T-cell (primary cell): ENCODE measurements around the gene MAP4K4. TPM values are rescaled to one million over a fixed set of nuclear protein-coding genes. Genes with fewer than 3 reads are reported as not detected.

Experiments
- ATAC-seq, 4 experiments: fragments of 200-7000 bp in 3 of 4; fragments of 150-1000 bp in 1 of 4; cut with Tn5 transposase; replicated peaks in 1 of 4; 1 replicate in 3 of 4; 2 replicates in 1 of 4; pipeline ENCODE4 v1.10.0; 2021; ENCODE audit warnings: moderate library complexity in 3 of 4, mild to moderate bottlenecking in 2 of 4, moderate number of reproducible peaks in 1 of 4
- CTCF ChIA-PET, 2 donors: fragments of 300-600 bp; sonication (Branson Sonifier 250); formaldehyde crosslinking; loops; one replicate each; lab custom pipeline; 2022; ENCODE audit warnings: antibody characterized with exemption in 2 of 2; lab: Charles Lee
- POLR2A ChIA-PET, 2 donors: fragments of 300-600 bp; sonication (Branson Sonifier 250); formaldehyde crosslinking; loops; one replicate each; lab custom pipeline; 2022; ENCODE audit warnings: antibody characterized with exemption in 2 of 2; lab: Charles Lee
- DNase-seq, 35 experiments: peaks; one replicate each; pipeline versions ENCODE4 v3.0.0 to v3.0.0-alpha.2; 2013 to 2023
- H3K27ac ChIP-seq: one replicate; pipeline ENCODE4 v1.5.1; 2013; ENCODE audit warnings: low read length
- H3K27me3 ChIP-seq, 2 experiments: replicated peaks in 1 of 2; 1 replicate in 1 of 2; 2 replicates in 1 of 2; pipeline versions ENCODE4 v1.6.1 to v1.7.0; 2013; ENCODE audit warnings: low read length in 1 of 2, mixed read lengths in 1 of 2; ENCODE audit not compliant: control insufficient read depth in 2 of 2, insufficient read depth in 2 of 2; ENCODE audit errors: extremely low read depth in 1 of 2
- H3K36me3 ChIP-seq, 2 donors: 1 replicate in 1 of 2; 2 replicates in 1 of 2; pipeline versions ENCODE4 v1.6.1 to v1.7.0; 2013; ENCODE audit warnings: low read length in 1 of 2; ENCODE audit not compliant: control insufficient read depth in 2 of 2, insufficient read depth in 1 of 2; ENCODE audit errors: extremely low read depth in 1 of 2
- H3K4me1 ChIP-seq, 2 experiments: 1 replicate in 1 of 2; 2 replicates in 1 of 2; pipeline versions ENCODE4 v1.6.1 to v1.7.0; 2013; ENCODE audit warnings: low read length in 2 of 2, mixed read lengths in 1 of 2; ENCODE audit not compliant: insufficient read depth in 2 of 2, control insufficient read depth in 1 of 2; ENCODE audit errors: extremely low read depth in 1 of 2
- H3K4me3 ChIP-seq, 2 donors: 1 replicate in 1 of 2; 2 replicates in 1 of 2; pipeline versions ENCODE4 v1.5.1 to v1.7.0; 2013; ENCODE audit warnings: mild to moderate bottlenecking in 2 of 2, low read length in 1 of 2, moderate library complexity in 1 of 2; ENCODE audit not compliant: control insufficient read depth in 1 of 2; ENCODE audit errors: extremely low read depth in 1 of 2
- H3K9me3 ChIP-seq: 2 replicates; pipeline ENCODE4 v1.7.0; 2013
- H3K27ac Mint-ChIP-seq, 2 donors: one replicate each; pipeline ENCODE4 v1.8.0; 2020 to 2021; ENCODE audit warnings: mild to moderate bottlenecking in 2 of 2, mixed read lengths in 2 of 2
- H3K27me3 Mint-ChIP-seq, 2 donors: one replicate each; pipeline ENCODE4 v1.8.0; 2021 to 2022; ENCODE audit warnings: mixed read lengths in 2 of 2
- H3K36me3 Mint-ChIP-seq: one replicate; pipeline ENCODE4 v1.8.0; 2021; ENCODE audit warnings: mixed read lengths
- H3K4me1 Mint-ChIP-seq, 3 donors: one replicate each; pipeline ENCODE4 v1.8.0; 2020 to 2022; ENCODE audit warnings: mixed read lengths in 3 of 3, mild to moderate bottlenecking in 1 of 3
- H3K4me3 Mint-ChIP-seq, 3 donors: one replicate each; pipeline ENCODE4 v1.8.0; 2020 to 2022; ENCODE audit warnings: mild to moderate bottlenecking in 3 of 3, mixed read lengths in 3 of 3, moderate library complexity in 3 of 3
- H3K9me3 Mint-ChIP-seq, 3 donors: one replicate each; pipeline ENCODE4 v1.8.0; 2020 to 2022; ENCODE audit warnings: mixed read lengths in 3 of 3
- WGBS: methylation state at CpG from one replicate; pipeline ENCODE4 v1.1.5; 2013; ENCODE audit warnings: missing lambda C conversion rate; ENCODE audit not compliant: insufficient coverage; 5-methylcytosine and 5-hydroxymethylcytosine counted together
- total RNA-seq, 35 experiments: library from RNA in 6 of 35; stranded (reverse) in 6 of 35; fragments of 120-200 nt in 1 of 35; gene quantifications; one replicate each; pipeline versions ENCODE4 v1.2.1 to v1.2.4 and lab custom pipeline; 2013 to 2026

Gene MAP4K4
- total RNA-seq, 5 donors from 2014 or later (not counting 1 experiment from before 2014, with no cell fraction given) = 84.2 to 148 (median 93.2) TPM

- Mint-ChIP-seq H3K27ac (peak overlapping the region in 1 of 2 donors; percentile 93), H3K4me3 (peak overlapping the region; percentile 74 to 83 (median 82)), H3K4me1 (peaks cover 68 to 74% (median 70%) of the 10 kb centered on the region in 3 donors), H3K36me3 (peaks cover 6% of the 10 kb centered on the region), H3K9me3 (peaks cover 0 to 5% (median 0%) of the 10 kb centered on the region in 3 donors), H3K27me3 (no peaks in the 10 kb centered on the region)
- CTCF ChIA-PET = interaction anchor here in 1 of 2 donors (0.7 to 1.4 kb wide), 6 partner anchors 17 to 316 kb away, joined by 3 to 5 read pairs (median 3); partner anchors contain the start of gene CREG2
- Histone ChIP-seq H3K27me3 (no peaks in the 10 kb centered on the region), H3K4me1 (peaks cover 57 to 61% of the 10 kb centered on the region in 2 experiments), H3K4me3 (peak overlapping the region; percentile 28 to 45), H3K9me3 (no peaks in the 10 kb centered on the region), H3K27ac (peak overlapping the region; percentile 68), H3K36me3 (no peaks in the 10 kb centered on the region)
- 15% methylated on average over 1 of the region's 1 CpG for WGBS
- ATAC-seq = peak; percentile 35 to 59 (median 40)
- peak in 3 of 35 experiments; percentile 27 to 57 (median 29) for DNase-seq
- POLR2A ChIA-PET = interaction anchor here (0.6 to 1.0 kb wide), 3 partner anchors 14 to 121 kb away, joined by 3 to 4 read pairs (median 4); no protein-coding TSS in a partner anchor
These were observed 6.5 kb downstream of the MAP4K4 start for GRCh38 chr2:101704046-101704466.

DNA sequence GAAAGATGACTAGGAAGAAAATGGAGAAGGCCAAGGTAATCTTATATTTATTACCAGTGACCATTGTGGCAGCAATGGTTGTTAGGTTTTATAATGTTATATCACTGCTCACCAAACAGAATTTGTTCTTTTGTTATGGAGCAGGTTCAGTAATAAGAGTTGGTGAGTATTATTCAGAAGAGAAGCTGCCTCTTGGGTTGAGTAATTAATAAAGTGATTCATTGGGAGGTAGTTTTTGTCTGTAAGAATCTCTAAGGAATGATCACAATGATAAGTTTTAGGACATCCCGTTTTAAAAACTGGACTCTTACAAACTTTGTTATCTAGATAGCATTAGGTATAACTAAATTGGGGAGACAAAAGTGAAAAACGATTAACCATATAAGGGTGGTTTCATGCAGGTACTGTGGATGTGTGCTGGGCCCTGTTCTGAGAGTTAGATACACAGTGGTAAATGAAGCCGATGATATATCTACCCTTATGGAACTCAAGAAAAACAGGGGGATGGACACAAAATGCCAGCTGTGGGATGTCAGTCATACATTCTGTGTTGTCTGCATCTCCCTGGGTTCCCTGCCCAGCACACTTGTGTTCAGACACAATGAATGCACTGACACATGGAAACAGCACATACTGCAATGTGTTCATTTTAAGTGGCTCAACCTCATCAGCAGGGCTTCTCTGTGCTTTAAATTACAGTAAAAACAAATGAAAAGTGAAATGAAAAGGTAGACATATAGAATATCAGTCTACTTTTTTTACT is 7.5 kb downstream of the MAP4K4 start:
- DNase-seq (no peak), ATAC-seq (no peak)
- WGBS = 60% methylated on average over 1 of the region's 3 CpGs
- Mint-ChIP-seq H3K27ac (peak overlapping the region in 1 of 2 donors; percentile 93), H3K27me3 (no peaks in the 10 kb centered on the region), H3K36me3 (peaks cover 6% of the 10 kb centered on the region), H3K4me1 (peaks cover 76 to 81% (median 78%) of the 10 kb centered on the region in 3 donors), H3K4me3 (peak overlapping the region; percentile 44 to 82 (median 74)), H3K9me3 (peaks cover 0 to 5% (median 0%) of the 10 kb centered on the region in 3 donors)
- CTCF ChIA-PET = interaction anchor here in 1 of 2 donors (0.6 to 1.4 kb wide), 6 partner anchors 12 to 317 kb away, joined by 3 to 7 read pairs (median 3); partner anchors contain the start of gene CREG2
- Histone ChIP-seq H3K4me3 (no peak overlapping the region), H3K27me3 (no peaks in the 10 kb centered on the region), H3K9me3 (no peaks in the 10 kb centered on the region), H3K27ac (peak overlapping the region; percentile 39), H3K36me3 (no peaks in the 10 kb centered on the region), H3K4me1 (peaks cover 63 to 64% of the 10 kb centered on the region in 2 experiments)
- POLR2A ChIA-PET = interaction anchor here (0.6 to 1.0 kb wide), 2 partner anchors 13 to 1052 kb away, joined by 3 to 4 read pairs; no protein-coding TSS in a partner anchor

DNA sequence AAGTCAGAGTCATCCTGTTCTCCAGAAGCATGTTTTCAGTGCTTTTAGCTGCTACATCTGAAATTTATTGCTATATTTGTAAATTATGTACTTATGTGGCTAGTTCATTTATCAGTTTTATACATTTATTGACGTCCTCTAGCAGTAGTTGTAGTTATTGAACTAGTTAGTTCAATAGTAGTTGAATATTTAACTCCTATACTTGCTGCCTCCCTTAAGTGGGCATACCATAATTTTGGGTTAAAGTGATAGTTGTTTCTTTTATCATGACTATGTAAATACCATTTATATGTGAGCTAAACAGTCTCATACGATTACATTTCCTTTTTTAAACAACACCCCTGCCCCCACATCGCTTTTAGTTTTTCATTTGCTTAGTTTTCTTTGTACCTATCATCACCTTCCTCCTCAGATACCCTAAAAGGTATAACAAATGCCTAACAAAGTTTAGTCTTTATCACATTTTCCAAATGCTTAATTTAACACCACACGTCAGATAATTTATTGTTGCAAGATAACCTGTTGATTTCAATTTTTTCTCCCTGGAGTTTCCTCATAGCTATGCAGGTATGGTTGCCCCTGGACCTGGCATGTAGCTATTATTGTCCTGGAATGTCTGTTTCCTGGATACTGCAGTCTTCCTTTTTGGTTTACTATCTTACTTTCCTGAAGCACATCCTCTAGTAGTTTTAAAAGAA is 8.8 kb downstream of the MAP4K4 start:
- peak overlapping the region; percentile 29 to 74 (median 40) for H3K4me3 Mint-ChIP-seq
- H3K36me3 Mint-ChIP-seq = peaks cover 3% of the 10 kb centered on the region
- peak overlapping the region; percentile 68 for H3K27ac ChIP-seq
- no peak for ATAC-seq
- peaks cover 89 to 90% (median 90%) of the 10 kb centered on the region in 3 donors for H3K4me1 Mint-ChIP-seq
- CTCF ChIA-PET = interaction anchor here in 1 of 2 donors (0.6 to 1.2 kb wide), 2 partner anchors 11 to 51 kb away, joined by 3 to 6 read pairs; no protein-coding TSS in a partner anchor
- 6% methylated on average over 2 of the region's 4 CpGs for WGBS
- H3K9me3 Mint-ChIP-seq = peaks cover 0 to 5% (median 0%) of the 10 kb centered on the region in 3 donors
- H3K27me3 Mint-ChIP-seq = no peaks in the 10 kb centered on the region
- H3K27me3 ChIP-seq = no peaks in the 10 kb centered on the region
- peaks cover 68 to 73% of the 10 kb centered on the region in 2 experiments for H3K4me1 ChIP-seq
- H3K9me3 ChIP-seq = no peaks in the 10 kb centered on the region
- H3K36me3 ChIP-seq = no peaks in the 10 kb centered on the region
- POLR2A ChIA-PET = interaction anchor here in 1 of 2 donors (1.1 kb wide), 1 partner anchor 14 kb away, joined by 3 read pairs; no protein-coding TSS in a partner anchor
- H3K27ac Mint-ChIP-seq = peak overlapping the region in 1 of 2 donors; percentile 93
- DNase-seq = no peak
- no peak overlapping the region for H3K4me3 ChIP-seq

DNA sequence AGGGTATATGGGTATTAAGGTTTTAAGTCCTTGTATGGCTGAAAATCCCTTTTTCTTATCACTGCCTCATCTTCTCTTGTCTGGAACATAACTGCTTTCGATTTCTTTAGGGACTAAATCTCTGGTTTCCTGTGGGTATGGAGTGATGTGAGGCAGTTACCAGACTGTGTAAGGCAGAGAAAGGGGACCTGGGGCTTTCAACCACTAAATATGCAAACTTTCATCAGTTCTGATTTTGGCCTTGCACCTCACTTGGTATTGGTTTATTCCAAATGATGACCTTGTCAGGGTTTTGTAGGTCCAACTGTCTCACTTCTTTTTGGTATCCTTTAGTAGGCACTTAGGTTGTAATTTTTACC is 9.3 kb downstream of the MAP4K4 start:
- DNase-seq (peak in 3 of 35 experiments; percentile 25 to 74 (median 38)), ATAC-seq (peak; percentile 30 to 84 (median 40))
- peak overlapping the region; percentile 29 to 74 (median 40) for H3K4me3 Mint-ChIP-seq
- H3K27ac Mint-ChIP-seq = peak overlapping the region in 1 of 2 donors; percentile 93
- Histone ChIP-seq H3K36me3 (no peaks in the 10 kb centered on the region), H3K4me3 (no peak overlapping the region), H3K4me1 (peaks cover 67 to 73% of the 10 kb centered on the region in 2 experiments), H3K9me3 (no peaks in the 10 kb centered on the region), H3K27ac (peak overlapping the region; percentile 68), H3K27me3 (no peaks in the 10 kb centered on the region)
- H3K27me3 Mint-ChIP-seq = no peaks in the 10 kb centered on the region
- ChIA-PET POLR2A (interaction anchor here (0.6 to 1.1 kb wide), 3 partner anchors 12 to 127 kb away, joined by 3 to 8 read pairs (median 6); no protein-coding TSS in a partner anchor), CTCF (interaction anchor here in 1 of 2 donors (0.6 kb wide), 1 partner anchor 11 kb away, joined by 4 read pairs; no protein-coding TSS in a partner anchor)
- H3K36me3 Mint-ChIP-seq = no peaks in the 10 kb centered on the region
- peaks cover 89 to 94% (median 94%) of the 10 kb centered on the region in 3 donors for H3K4me1 Mint-ChIP-seq
- peaks cover 0 to 5% (median 0%) of the 10 kb centered on the region in 3 donors for H3K9me3 Mint-ChIP-seq
- WGBS = no CpG with 5 or more reads among the region's 1 CpG

DNA sequence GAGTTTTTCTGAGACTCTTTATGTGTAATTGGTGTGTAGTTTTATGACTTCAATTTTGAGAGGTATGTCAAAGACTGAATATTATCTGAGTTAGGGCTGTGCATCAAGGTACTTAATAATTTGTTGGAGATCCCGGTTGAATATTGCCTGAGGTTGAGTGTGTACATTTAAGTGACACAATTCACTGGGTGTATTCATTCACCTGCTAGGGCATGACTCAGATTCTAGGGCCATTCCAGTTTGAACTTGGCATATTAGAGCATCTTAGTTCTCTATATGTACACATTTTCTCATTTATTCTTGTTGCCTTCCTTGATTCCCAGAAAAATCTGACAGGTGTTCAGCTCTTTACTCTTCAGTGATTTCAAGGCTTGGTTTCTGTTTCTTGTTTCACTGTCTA is 12.5 kb downstream of the MAP4K4 start:
- Histone ChIP-seq H3K4me3 (no peak overlapping the region), H3K27ac (peak overlapping the region; percentile 35), H3K4me1 (peaks cover 63 to 67% of the 10 kb centered on the region in 2 experiments), H3K9me3 (no peaks in the 10 kb centered on the region), H3K27me3 (no peaks in the 10 kb centered on the region), H3K36me3 (no peaks in the 10 kb centered on the region)
- ATAC-seq (no peak), DNase-seq (no peak)
- Mint-ChIP-seq H3K36me3 (no peaks in the 10 kb centered on the region), H3K4me1 (peaks cover 82 to 86% (median 83%) of the 10 kb centered on the region in 3 donors), H3K9me3 (no peaks in the 10 kb centered on the region), H3K27me3 (no peaks in the 10 kb centered on the region), H3K27ac (peak overlapping the region; percentile 84 to 85), H3K4me3 (peak overlapping the region in 2 of 3 donors; percentile 42 to 60)
- whole genome bisulfite sequencing = no CpG with 5 or more reads among the region's 1 CpG
- ChIA-PET CTCF (interaction anchor here in 1 of 2 donors (0.6 kb wide), 1 partner anchor 323 kb away, joined by 8 read pairs; no protein-coding TSS in a partner anchor), POLR2A (interaction anchor here in 1 of 2 donors (0.6 to 1.0 kb wide), 2 partner anchors 10 to 148 kb away, joined by 3 to 4 read pairs; no protein-coding TSS in a partner anchor)
